Effector memory CD4-positive, alpha-beta T cell (primary cell): ENCODE measurements around the gene BTNL2.

Experiments
- DNase-seq, 3 donors: peaks; one replicate each; pipeline ENCODE4 v3.0.0-alpha.2; 2020
- H3K27ac ChIP-seq: 2 replicates; pipeline ENCODE4 v1.7.0; 2013; ENCODE audit warnings: mild to moderate bottlenecking, low read length, moderate library complexity; ENCODE audit not compliant: insufficient read depth, poor library complexity, severe bottlenecking
- H3K27me3 ChIP-seq: replicated peaks from 2 replicates; pipeline ENCODE4 v1.7.0; 2013; ENCODE audit warnings: mild to moderate bottlenecking, low read length; ENCODE audit not compliant: insufficient read depth, control insufficient read depth, poor library complexity, severe bottlenecking
- H3K36me3 ChIP-seq: 2 replicates; pipeline ENCODE4 v1.7.0; 2013; ENCODE audit warnings: mild to moderate bottlenecking, low read length, moderate library complexity; ENCODE audit not compliant: control insufficient read depth, insufficient read depth
- H3K4me1 ChIP-seq: 2 replicates; pipeline ENCODE4 v1.7.0; 2013; ENCODE audit warnings: low read length, mild to moderate bottlenecking; ENCODE audit not compliant: control insufficient read depth, insufficient read depth, poor library complexity, severe bottlenecking
- H3K4me3 ChIP-seq: 2 replicates; pipeline ENCODE4 v1.7.0; 2013; ENCODE audit warnings: low read length, low read depth, mild to moderate bottlenecking; ENCODE audit not compliant: insufficient read depth, poor library complexity, severe bottlenecking
- H3K9me3 ChIP-seq: 2 replicates; pipeline ENCODE4 v1.7.0; 2013; ENCODE audit warnings: mild to moderate bottlenecking, low read length, moderate library complexity; ENCODE audit not compliant: control insufficient read depth

The BTNL2 gene

GRCh38 chr6:32397252-32397920, 9.6 kb downstream of the BTNL2 start:
- Histone ChIP-seq H3K4me3 (no peak overlapping the region), H3K4me1 (no peaks in the 10 kb centered on the region)
- no peak for DNase-seq

GRCh38 chr6:32396028-32396427, 11.0 kb downstream of the BTNL2 start:
- no peaks in the 10 kb centered on the region for H3K9me3 ChIP-seq
- no peaks in the 10 kb centered on the region for H3K27me3 ChIP-seq
- H3K4me3 ChIP-seq, result no peak overlapping the region
- H3K4me1 ChIP-seq, result no peaks in the 10 kb centered on the region
- no peak overlapping the region for H3K27ac ChIP-seq
- DNase-seq, result no peak
- no peaks in the 10 kb centered on the region for H3K36me3 ChIP-seq

More at GRCh38 chr6:32397252-32397920, 9.6 kb downstream of the BTNL2 start:
- H3K36me3 ChIP-seq, result no peaks in the 10 kb centered on the region
- no peaks in the 10 kb centered on the region for H3K9me3 ChIP-seq
- no peaks in the 10 kb centered on the region for H3K27me3 ChIP-seq
- no peak overlapping the region for H3K27ac ChIP-seq

GRCh38 chr6:32393665-32394420, 13.1 kb downstream of the BTNL2 start:
- no peaks in the 10 kb centered on the region for H3K36me3 ChIP-seq

GRCh38 chr6:32391505-32391904, 15.5 kb downstream of the BTNL2 start:
- no peak for DNase-seq
- Histone ChIP-seq H3K27me3 (no peaks in the 10 kb centered on the region), H3K27ac (no peak overlapping the region), H3K4me3 (no peak overlapping the region), H3K9me3 (no peaks in the 10 kb centered on the region), H3K36me3 (no peaks in the 10 kb centered on the region), H3K4me1 (no peaks in the 10 kb centered on the region)

More at GRCh38 chr6:32393665-32394420, 13.1 kb downstream of the BTNL2 start:
- no peak for DNase-seq
- Histone ChIP-seq H3K9me3 (no peaks in the 10 kb centered on the region), H3K4me1 (no peaks in the 10 kb centered on the region), H3K27ac (no peak overlapping the region), H3K4me3 (no peak overlapping the region), H3K27me3 (no peaks in the 10 kb centered on the region)

- Histone ChIP-seq H3K4me3 (no peak overlapping the region), H3K27ac (no peak overlapping the region), H3K36me3 (no peaks in the 10 kb centered on the region), H3K27me3 (peaks cover 3% of the 10 kb centered on the region), H3K9me3 (no peaks in the 10 kb centered on the region), H3K4me1 (no peaks in the 10 kb centered on the region)
- DNase-seq, result no peak
Measured at GRCh38 chr6:32387589-32388340, 19.2 kb downstream of the BTNL2 start.

- Histone ChIP-seq H3K36me3 (no peaks in the 10 kb centered on the region), H3K4me1 (no peaks in the 10 kb centered on the region), H3K4me3 (no peak overlapping the region), H3K27me3 (peaks cover 3% of the 10 kb centered on the region), H3K27ac (no peak overlapping the region), H3K9me3 (no peaks in the 10 kb centered on the region)
- DNase-seq, result no peak
Measured at GRCh38 chr6:32386040-32386439, 20.9 kb downstream of the BTNL2 start.

GRCh38 chr6:32382757-32383420, 24.1 kb downstream of the BTNL2 start:
- H3K36me3 ChIP-seq, result no peaks in the 10 kb centered on the region
- H3K4me3 ChIP-seq, result no peak overlapping the region
- H3K4me1 ChIP-seq, result no peaks in the 10 kb centered on the region
- H3K27ac ChIP-seq, result no peak overlapping the region
- no peak for DNase-seq
- H3K27me3 ChIP-seq, result peaks cover 3% of the 10 kb centered on the region
- no peaks in the 10 kb centered on the region for H3K9me3 ChIP-seq

GRCh38 chr6:32379545-32379944, 27.4 kb downstream of the BTNL2 start:
- no peak overlapping the region for H3K27ac ChIP-seq
- no peak overlapping the region for H3K4me3 ChIP-seq
- H3K36me3 ChIP-seq, result no peaks in the 10 kb centered on the region
- H3K27me3 ChIP-seq, result no peaks in the 10 kb centered on the region
- no peaks in the 10 kb centered on the region for H3K9me3 ChIP-seq
- no peaks in the 10 kb centered on the region for H3K4me1 ChIP-seq
- DNase-seq, result no peak

GRCh38 chr6:32375739-32376529, 31.0 kb downstream of the BTNL2 start:
- no peak overlapping the region for H3K4me3 ChIP-seq
- H3K36me3 ChIP-seq, result no peaks in the 10 kb centered on the region
- no peak for DNase-seq

More at GRCh38 chr6:32375739-32376529, 31.0 kb downstream of the BTNL2 start:
- no peaks in the 10 kb centered on the region for H3K27me3 ChIP-seq
- no peaks in the 10 kb centered on the region for H3K9me3 ChIP-seq
- H3K4me1 ChIP-seq, result no peaks in the 10 kb centered on the region
- H3K27ac ChIP-seq, result no peak overlapping the region
